ENCODE measurements around the gene GLP2R. TPM values are rescaled to one million over a fixed set of nuclear protein-coding genes. Genes with fewer than 3 reads are reported as not detected.

Gene GLP2R
- total RNA-seq, 2 donors from 2014 or later, result not detected

DNA sequence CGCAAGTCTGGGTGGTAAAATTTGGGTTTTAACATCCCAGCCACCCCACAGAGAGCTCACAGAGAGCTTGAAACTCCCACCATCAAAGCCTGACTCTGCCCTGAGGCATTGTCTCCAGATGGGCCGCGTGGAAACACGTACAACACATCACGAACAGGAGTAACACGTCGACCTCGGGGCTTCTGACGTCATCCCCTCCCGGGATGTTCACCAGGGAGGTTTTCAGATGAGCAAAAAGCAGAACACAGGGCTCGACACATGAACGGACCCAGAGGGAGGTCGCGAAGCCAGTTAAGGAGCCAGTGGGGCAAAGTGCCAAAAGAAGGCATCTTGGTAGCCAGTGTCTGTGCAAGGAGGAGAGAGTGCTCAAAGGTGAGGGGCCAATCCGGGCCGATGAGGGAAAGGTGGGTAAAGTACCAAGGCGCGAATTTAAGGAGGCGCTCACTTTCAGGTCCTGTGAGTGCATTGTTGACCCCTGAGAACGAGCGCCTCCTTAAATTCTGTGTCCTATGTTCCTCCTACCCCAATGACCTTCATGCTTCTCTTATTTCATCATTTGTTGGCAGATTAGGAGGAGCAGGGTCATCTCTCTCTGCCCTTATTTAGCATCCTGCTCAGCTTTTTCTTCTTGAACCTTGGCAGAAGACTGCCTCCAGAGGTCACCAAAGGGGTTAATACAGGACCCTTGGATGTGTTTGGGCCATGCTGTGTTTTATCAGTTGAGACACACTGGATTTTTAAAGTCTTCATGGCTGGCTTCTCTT lies 73.7 kb downstream of the GLP2R start:
- H3K27ac Mint-ChIP-seq, result no peak overlapping the region

DNA sequence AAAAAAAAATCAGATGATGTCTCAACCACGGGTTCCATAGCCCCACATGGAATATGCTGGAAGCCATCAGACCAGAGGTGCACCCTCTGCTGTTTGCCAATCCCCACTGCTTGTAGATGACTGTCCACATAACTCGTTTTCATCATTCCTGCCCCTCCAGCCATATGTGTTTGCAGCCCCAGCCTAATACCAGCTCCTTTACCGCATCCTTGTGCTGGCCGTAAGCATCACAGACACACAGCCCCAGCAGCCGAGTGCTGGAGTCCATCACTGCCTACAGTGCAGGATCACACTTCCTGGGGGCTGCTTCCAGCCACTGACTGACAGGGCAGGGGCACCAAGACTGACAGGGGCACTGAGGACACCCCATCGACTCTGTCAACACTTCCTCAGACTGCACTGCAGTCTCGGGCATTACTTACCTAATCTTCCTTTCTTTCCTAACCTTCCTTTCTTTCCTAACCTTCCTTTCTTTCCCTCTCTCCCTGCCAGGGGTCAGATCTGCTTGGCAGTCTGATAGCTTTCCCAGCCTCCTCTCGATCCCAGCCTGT lies 74.4 kb downstream of the GLP2R start:
- Mint-ChIP-seq H3K9me3 (no peaks in the 10 kb centered on the region), H3K36me3 (ENCODE audit: insufficient read depth in 2 of 2) (no peaks in the 10 kb centered on the region), H3K27me3 (ENCODE audit: low read depth) (peaks cover 15% of the 10 kb centered on the region), H3K27ac (no peak overlapping the region), H3K4me3 (no peak overlapping the region), H3K4me1 (ENCODE audit: low read depth) (no peaks in the 10 kb centered on the region)
- DNase-seq (no peak), ATAC-seq (replicated peaks in 1 of 2) (no peak)

More for the DNA sequence above, 73.7 kb downstream of the GLP2R start:
- Mint-ChIP-seq H3K4me1 (ENCODE audit: low read depth) (no peaks in the 10 kb centered on the region), H3K27me3 (ENCODE audit: low read depth) (peaks cover 15% of the 10 kb centered on the region), H3K4me3 (no peak overlapping the region), H3K9me3 (no peaks in the 10 kb centered on the region), H3K36me3 (ENCODE audit: insufficient read depth in 2 of 2) (no peaks in the 10 kb centered on the region)
- ATAC-seq (replicated peaks in 1 of 2) (no peak), DNase-seq (no peak)

GRCh38 chr17:9900784-9901183 lies 75.1 kb downstream of the GLP2R start:
- H3K27ac Mint-ChIP-seq, result no peak overlapping the region
- peaks cover 14% of the 10 kb centered on the region for H3K27me3 Mint-ChIP-seq (ENCODE audit: low read depth)
- no peaks in the 10 kb centered on the region for H3K9me3 Mint-ChIP-seq
- H3K4me1 Mint-ChIP-seq (ENCODE audit: low read depth), result no peaks in the 10 kb centered on the region
- no peak for DNase-seq
- H3K36me3 Mint-ChIP-seq (ENCODE audit: insufficient read depth in 2 of 2), result no peaks in the 10 kb centered on the region
- no peak for ATAC-seq (replicated peaks in 1 of 2)
- H3K4me3 Mint-ChIP-seq, result no peak overlapping the region

DNA sequence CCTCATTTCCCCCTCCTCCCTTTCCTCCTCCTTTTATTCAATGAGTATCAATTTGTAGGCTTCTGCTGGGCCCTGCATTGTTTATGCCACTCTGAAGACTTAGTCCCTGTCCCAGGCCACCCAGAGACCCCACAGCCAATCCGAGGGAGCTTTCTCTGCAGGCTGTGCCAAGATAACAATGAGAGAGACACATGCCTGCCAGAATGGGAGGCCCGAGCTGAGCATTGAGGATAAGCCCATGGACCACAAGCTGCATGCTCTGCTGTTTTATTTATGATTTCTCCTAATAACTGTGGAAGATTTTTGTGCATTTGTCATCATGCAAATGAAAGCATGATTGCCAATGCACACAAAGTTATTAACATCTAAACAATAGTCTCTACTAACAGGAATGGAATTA lies 76.4 kb downstream of the GLP2R start:
- H3K4me3 Mint-ChIP-seq, result no peak overlapping the region
- no peaks in the 10 kb centered on the region for H3K9me3 Mint-ChIP-seq
- no peaks in the 10 kb centered on the region for H3K4me1 Mint-ChIP-seq (ENCODE audit: low read depth)
- peaks cover 10% of the 10 kb centered on the region for H3K27me3 Mint-ChIP-seq (ENCODE audit: low read depth)
- H3K27ac Mint-ChIP-seq, result no peak overlapping the region
- DNase-seq (no peak), ATAC-seq (replicated peaks in 1 of 2) (no peak)
- no peaks in the 10 kb centered on the region for H3K36me3 Mint-ChIP-seq (ENCODE audit: insufficient read depth in 2 of 2)

- Mint-ChIP-seq H3K36me3 (ENCODE audit: insufficient read depth in 2 of 2) (no peaks in the 10 kb centered on the region), H3K9me3 (no peaks in the 10 kb centered on the region), H3K27ac (no peak overlapping the region), H3K4me3 (no peak overlapping the region), H3K27me3 (ENCODE audit: low read depth) (peaks cover 12% of the 10 kb centered on the region), H3K4me1 (ENCODE audit: low read depth) (no peaks in the 10 kb centered on the region)
- DNase-seq, result no peak
- ATAC-seq (replicated peaks in 1 of 2), result no peak
Observed at GRCh38 chr17:9904277-9905077, 78.8 kb downstream of the GLP2R start.

- H3K4me3 Mint-ChIP-seq, result no peak within 1 kb of the TSS
- H3K27ac Mint-ChIP-seq, result no peak within 1 kb of the TSS
- H3K27me3 Mint-ChIP-seq (ENCODE audit: low read depth), result peaks cover 14% of the 10 kb centered on the region
- DNase-seq, result no peak
- H3K4me1 Mint-ChIP-seq (ENCODE audit: low read depth), result no peaks in the 10 kb centered on the region
- H3K36me3 Mint-ChIP-seq (ENCODE audit: insufficient read depth in 2 of 2), result no peaks in the 10 kb centered on the region
- H3K9me3 Mint-ChIP-seq, result no peaks in the 10 kb centered on the region
- ATAC-seq (replicated peaks in 1 of 2), result no peak
Observed at GRCh38 chr17:9905078-9905415, 79.3 kb downstream of the GLP2R start, which contains the start of gene RCVRN. RCVRN (minus strand) TSS chr17:9905271; CDS start chr17:9905180, 91 bp downstream.

DNA sequence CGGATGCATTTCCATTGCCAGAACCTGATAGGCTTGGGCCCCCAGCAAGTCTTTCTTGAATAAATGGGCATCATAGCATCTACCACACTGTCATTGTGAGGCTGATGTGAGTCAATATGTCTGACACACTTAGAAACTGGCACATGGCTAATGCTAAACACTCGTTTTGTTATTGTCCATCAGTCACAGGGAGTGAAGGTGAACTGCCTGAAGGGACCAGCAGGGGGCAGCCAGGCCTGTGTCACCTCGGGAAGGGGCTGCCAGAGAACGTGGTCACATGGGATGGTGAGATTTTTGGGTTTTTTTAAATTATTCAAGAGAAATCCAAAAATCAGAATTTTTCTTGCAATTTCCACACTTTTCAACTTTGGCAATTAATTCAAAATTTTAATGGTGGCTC lies 80.2 kb downstream of the GLP2R start:
- Mint-ChIP-seq H3K4me3 (no peak overlapping the region), H3K27ac (no peak overlapping the region), H3K36me3 (ENCODE audit: insufficient read depth in 2 of 2) (no peaks in the 10 kb centered on the region), H3K4me1 (ENCODE audit: low read depth) (no peaks in the 10 kb centered on the region), H3K9me3 (no peaks in the 10 kb centered on the region), H3K27me3 (ENCODE audit: low read depth) (peaks cover 6% of the 10 kb centered on the region)
- DNase-seq (peak; percentile 18 to 29), ATAC-seq (replicated peaks in 1 of 2) (peak in 1 of 2 donors; percentile 36)

DNA sequence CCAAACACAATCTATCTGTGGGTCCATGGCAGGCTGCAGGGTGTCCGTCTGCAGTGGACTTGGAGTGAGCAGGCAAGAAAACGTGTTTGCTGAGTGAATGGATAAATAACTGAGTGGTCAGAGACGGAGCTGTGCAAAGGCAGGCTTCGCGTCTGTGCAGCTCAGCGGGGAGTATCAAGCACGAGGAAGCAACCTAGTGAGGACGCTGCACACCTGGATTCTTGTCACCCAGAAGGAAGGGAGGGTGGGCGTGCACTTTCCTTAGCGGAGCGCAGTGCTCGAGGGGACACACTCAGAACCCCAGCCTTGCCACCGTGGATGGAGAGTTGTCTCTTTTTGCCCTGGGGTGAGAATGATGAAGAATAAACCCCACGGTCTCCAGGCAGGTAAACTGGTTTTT lies 80.9 kb downstream of the GLP2R start:
- H3K36me3 Mint-ChIP-seq (ENCODE audit: insufficient read depth in 2 of 2), result no peaks in the 10 kb centered on the region
- no peaks in the 10 kb centered on the region for H3K4me1 Mint-ChIP-seq (ENCODE audit: low read depth)
- no peak for DNase-seq
- peaks cover 6% of the 10 kb centered on the region for H3K27me3 Mint-ChIP-seq (ENCODE audit: low read depth)
- no peak for ATAC-seq (replicated peaks in 1 of 2)
- H3K4me3 Mint-ChIP-seq, result no peak overlapping the region
- H3K9me3 Mint-ChIP-seq, result no peaks in the 10 kb centered on the region
- no peak overlapping the region for H3K27ac Mint-ChIP-seq

DNA sequence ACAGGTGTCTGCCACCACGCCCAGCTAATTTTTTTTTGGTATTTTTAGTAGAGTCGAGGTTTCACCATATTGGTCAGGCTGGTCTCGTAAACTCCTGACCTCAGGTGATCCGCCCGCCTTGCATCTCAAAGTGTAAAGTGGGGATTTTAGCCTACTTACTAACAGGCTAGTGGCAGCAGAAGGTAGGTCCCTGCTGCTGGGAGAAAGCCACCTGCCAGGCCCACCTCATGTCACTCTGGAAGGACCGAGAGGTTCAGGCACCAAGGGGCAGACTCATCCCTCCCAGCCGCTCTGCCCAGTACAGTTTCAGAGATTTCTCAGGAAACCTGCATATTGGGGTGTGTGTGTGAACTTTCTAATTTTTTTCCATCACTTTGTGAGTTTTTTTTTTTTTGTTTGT lies 81.4 kb downstream of the GLP2R start:
- Mint-ChIP-seq H3K27me3 (ENCODE audit: low read depth) (peaks cover 6% of the 10 kb centered on the region), H3K36me3 (ENCODE audit: insufficient read depth in 2 of 2) (no peaks in the 10 kb centered on the region), H3K9me3 (no peaks in the 10 kb centered on the region), H3K27ac (no peak overlapping the region), H3K4me1 (ENCODE audit: low read depth) (no peaks in the 10 kb centered on the region), H3K4me3 (no peak overlapping the region)
- no peak for ATAC-seq (replicated peaks in 1 of 2)
- DNase-seq, result no peak

DNA sequence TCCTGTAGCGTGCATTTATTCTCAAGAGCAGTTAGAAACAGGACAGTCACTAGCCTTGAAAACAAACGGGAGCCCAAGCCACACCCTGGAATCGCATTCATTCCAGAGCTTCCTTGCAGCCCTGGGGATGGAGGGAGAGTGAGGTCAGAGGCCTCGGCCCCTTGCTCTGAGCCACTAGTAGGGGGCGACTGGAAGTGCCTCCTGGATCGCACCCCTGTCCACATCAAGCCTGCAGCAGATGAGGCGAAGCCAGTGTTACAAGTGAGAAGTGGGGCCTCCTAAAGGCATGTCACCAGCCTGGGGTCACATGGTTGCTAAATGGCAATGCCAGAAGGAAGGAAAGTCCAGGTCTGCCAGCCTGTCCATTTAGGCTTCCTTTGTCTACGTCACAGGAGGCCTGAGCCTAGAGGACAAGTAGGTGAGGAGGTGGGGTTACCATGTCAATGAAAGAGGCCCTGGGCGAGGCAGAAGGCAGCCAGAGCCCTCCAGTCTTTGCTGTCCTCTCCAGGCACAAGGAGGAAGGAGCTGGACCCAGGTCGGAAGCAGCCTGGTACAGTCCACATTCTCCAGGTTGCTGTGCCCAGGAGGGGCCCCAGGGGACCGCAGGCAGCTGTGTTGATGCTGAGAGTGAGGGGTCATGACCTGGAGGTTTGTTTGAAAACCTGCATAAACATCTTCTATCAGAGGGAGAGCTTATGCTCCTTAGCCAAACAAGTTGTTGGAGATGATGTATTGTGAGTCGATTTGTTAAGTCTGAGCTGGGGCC lies 82.3 kb downstream of the GLP2R start:
- peaks cover 6% of the 10 kb centered on the region for H3K27me3 Mint-ChIP-seq (ENCODE audit: low read depth)
- DNase-seq (no peak), ATAC-seq (replicated peaks in 1 of 2) (no peak)
- no peak overlapping the region for H3K4me3 Mint-ChIP-seq
- no peaks in the 10 kb centered on the region for H3K36me3 Mint-ChIP-seq (ENCODE audit: insufficient read depth in 2 of 2)
- H3K27ac Mint-ChIP-seq, result no peak overlapping the region
- H3K9me3 Mint-ChIP-seq, result no peaks in the 10 kb centered on the region
- H3K4me1 Mint-ChIP-seq (ENCODE audit: low read depth), result no peaks in the 10 kb centered on the region

DNA sequence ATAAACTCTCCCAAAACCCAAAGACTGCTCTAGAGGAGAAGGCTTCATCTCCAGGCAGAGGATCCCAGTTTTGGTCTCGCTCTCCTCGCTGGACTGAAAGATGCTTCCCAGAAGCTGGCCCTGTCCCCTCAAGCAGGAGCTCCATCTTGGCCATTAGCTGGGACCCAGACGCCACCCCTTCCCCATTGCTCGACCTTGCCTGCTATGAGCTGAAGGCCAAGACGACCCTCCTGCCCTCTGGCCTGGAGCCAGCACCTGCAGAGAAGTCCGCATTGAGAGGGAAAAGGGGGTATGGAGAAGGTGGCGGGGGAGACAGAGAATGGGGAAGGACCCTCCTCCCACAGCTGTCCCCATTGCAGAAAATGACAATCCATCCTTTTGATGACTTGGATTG lies 82.9 kb downstream of the GLP2R start:
- ATAC-seq (replicated peaks in 1 of 2), result no peak
- Mint-ChIP-seq H3K4me1 (ENCODE audit: low read depth) (no peaks in the 10 kb centered on the region), H3K9me3 (no peaks in the 10 kb centered on the region), H3K27ac (no peak overlapping the region), H3K4me3 (no peak overlapping the region), H3K27me3 (ENCODE audit: low read depth) (peaks cover 6% of the 10 kb centered on the region), H3K36me3 (ENCODE audit: insufficient read depth in 2 of 2) (no peaks in the 10 kb centered on the region)
- no peak for DNase-seq

- H3K36me3 Mint-ChIP-seq (ENCODE audit: insufficient read depth in 2 of 2), result no peaks in the 10 kb centered on the region
- H3K4me1 Mint-ChIP-seq (ENCODE audit: low read depth), result no peaks in the 10 kb centered on the region
- H3K27ac Mint-ChIP-seq, result no peak overlapping the region
- H3K4me3 Mint-ChIP-seq, result no peak overlapping the region
- H3K9me3 Mint-ChIP-seq, result no peaks in the 10 kb centered on the region
- no peak for ATAC-seq (replicated peaks in 1 of 2)
- DNase-seq, result no peak
- H3K27me3 Mint-ChIP-seq (ENCODE audit: low read depth), result peaks cover 6% of the 10 kb centered on the region
Observed at GRCh38 chr17:9911089-9911488, 85.4 kb downstream of the GLP2R start.
